GM12874 (cell line): ENCODE measurements around the gene HSPB8.

ENCODE experiments used
- CTCF ChIP-seq: IDR thresholded peaks from 2 replicates; pipeline ENCODE4 v1.5.1; 2011; ENCODE audit warnings: low read depth, mild to moderate bottlenecking, control low read depth, low read length, moderate library complexity; ENCODE audit not compliant: insufficient read depth

HSPB8 gene

GRCh38 chr12:119171691-119172425, 6.9 kb upstream of the HSPB8 start:
- TF ChIP-seq CTCF: no peak

GRCh38 chr12:119175081-119175480, 3.6 kb upstream of the HSPB8 start:
- TF ChIP-seq CTCF: no peak

GRCh38 chr12:119176267-119177055, 2.3 kb upstream of the HSPB8 start:
- no peak for TF ChIP-seq CTCF

GRCh38 chr12:119177056-119177325, 1.7 kb upstream of the HSPB8 start:
- no peak for TF ChIP-seq CTCF

GRCh38 chr12:119177724-119178380, 879 bp upstream of the HSPB8 start:
- no peak for TF ChIP-seq CTCF

- TF ChIP-seq CTCF: no peak
Measured at GRCh38 chr12:119179335-119180021, 747 bp downstream of the HSPB8 start.
